IPS DF 6.9 (cell line): ENCODE data around the gene WDR54.
A peak's percentile ranks its signal among the peaks of the same experiment; 100 is the strongest.

Source experiments
- DNase-seq: peaks from one replicate; pipeline ENCODE4 v3.0.0-alpha.2; 2013; ENCODE audit warnings: low read depth, low spot score
- H3K27ac ChIP-seq: one replicate; pipeline ENCODE4 v1.5.1; 2013; ENCODE audit warnings: low read length, control low read depth
- H3K27me3 ChIP-seq: 2 replicates; pipeline ENCODE4 v1.6.1; 2013; ENCODE audit warnings: mild to moderate bottlenecking, low read length; ENCODE audit not compliant: control insufficient read depth, insufficient read depth
- H3K36me3 ChIP-seq: 2 replicates; pipeline ENCODE4 v1.6.1; 2013; ENCODE audit warnings: low read length; ENCODE audit not compliant: control insufficient read depth, insufficient read depth
- H3K4me1 ChIP-seq: 2 replicates; pipeline ENCODE4 v1.6.1; 2013; ENCODE audit warnings: low read length; ENCODE audit not compliant: control insufficient read depth, insufficient read depth
- H3K4me3 ChIP-seq: 2 replicates; pipeline ENCODE4 v1.5.1; 2013; ENCODE audit warnings: mild to moderate bottlenecking, low read length
- H3K9me3 ChIP-seq: 2 replicates; pipeline ENCODE4 v1.6.1; 2013; ENCODE audit warnings: low read length, inconsistent platforms; ENCODE audit not compliant: control insufficient read depth, insufficient read depth
- WGBS: extraction: QIAGEN DNeasy Blood & Tissue Kit; methylation state at CpG from one replicate; pipeline ENCODE4 v1.1.7; 2013; ENCODE audit warnings: mixed read lengths, missing lambda C conversion rate; ENCODE audit not compliant: insufficient read length, insufficient coverage; 5-methylcytosine and 5-hydroxymethylcytosine counted together

The WDR54 gene

DNA sequence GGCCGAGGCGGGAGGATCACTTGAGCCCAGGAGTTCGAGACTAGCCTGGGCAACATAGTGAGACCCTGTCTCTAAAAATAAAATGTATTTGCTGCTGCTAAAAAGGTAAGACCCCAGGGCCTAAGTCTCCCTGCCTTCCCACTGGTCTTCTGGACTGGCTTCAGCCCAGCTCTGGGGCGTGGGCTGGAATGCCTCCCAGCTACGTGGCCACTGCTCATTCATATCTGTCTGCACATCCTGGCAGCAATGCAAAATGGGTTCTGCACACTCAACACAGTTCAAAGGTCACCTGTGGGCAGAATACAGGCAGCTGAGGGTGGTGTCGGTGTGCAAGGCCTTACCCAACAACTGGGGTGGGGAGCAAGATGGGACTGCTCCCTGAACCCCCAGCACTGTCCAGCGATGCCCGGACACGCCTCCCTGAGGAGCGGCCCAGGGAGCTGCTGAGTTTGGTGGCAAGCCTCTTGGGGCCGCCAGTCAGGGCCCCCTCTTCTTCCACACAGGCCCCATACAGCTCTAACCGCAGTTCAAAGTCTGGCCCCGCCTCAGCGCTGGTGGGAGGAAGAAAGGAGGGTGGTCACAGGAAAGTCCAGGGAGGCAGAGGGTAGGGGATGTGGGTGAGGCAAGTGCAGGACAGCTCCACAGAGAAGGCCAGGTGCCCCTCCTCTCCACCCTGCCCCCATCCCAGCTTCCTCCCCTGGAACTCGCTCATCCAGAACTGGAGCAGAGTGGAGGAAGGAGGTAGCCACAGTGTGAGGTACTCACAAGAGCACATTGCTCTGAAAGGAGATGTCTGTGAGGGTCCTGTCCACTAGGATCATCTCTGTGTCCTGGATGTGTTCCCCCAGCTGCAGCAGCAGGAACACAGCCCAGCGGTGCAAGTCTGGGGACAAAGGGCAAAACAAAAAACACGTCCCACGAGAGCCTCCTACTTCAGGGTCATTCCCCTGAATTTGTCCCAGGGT is 8.2 kb downstream of the WDR54 start:
- Histone ChIP-seq H3K36me3 (peaks cover 36% of the 10 kb centered on the region), H3K9me3 (no peaks in the 10 kb centered on the region), H3K27me3 (no peaks in the 10 kb centered on the region), H3K4me1 (no peaks in the 10 kb centered on the region), H3K4me3 (no peak overlapping the region), H3K27ac (no peak overlapping the region)
- no CpG with 5 or more reads among the region's 18 CpGs for WGBS
- no peak for DNase-seq

DNA sequence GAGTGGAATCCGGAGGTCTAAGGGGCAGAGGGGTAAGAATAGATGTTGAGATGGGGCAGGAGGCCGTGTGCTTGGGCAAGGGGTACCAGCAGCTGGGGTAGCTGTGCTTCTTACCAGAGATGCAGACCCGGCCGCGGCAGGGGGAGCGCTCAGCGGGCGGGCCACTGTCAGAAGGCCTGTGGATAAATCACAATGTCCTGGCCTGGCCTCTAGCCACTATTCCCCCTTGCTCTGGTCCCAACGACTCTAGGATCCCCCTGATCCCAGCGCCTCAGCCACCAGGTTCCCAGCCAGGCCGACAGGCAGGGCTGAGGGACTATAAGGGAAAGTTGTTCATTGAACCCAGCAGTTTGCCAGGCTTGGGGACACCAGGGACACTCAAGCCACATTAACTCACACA is 9.0 kb downstream of the WDR54 start:
- no CpG with 5 or more reads among the region's 11 CpGs for WGBS
- peaks cover 36% of the 10 kb centered on the region for H3K36me3 ChIP-seq
- no peaks in the 10 kb centered on the region for H3K27me3 ChIP-seq
- H3K4me1 ChIP-seq, result no peaks in the 10 kb centered on the region
- no peak overlapping the region for H3K4me3 ChIP-seq
- no peaks in the 10 kb centered on the region for H3K9me3 ChIP-seq
- no peak overlapping the region for H3K27ac ChIP-seq
- no peak for DNase-seq

DNA sequence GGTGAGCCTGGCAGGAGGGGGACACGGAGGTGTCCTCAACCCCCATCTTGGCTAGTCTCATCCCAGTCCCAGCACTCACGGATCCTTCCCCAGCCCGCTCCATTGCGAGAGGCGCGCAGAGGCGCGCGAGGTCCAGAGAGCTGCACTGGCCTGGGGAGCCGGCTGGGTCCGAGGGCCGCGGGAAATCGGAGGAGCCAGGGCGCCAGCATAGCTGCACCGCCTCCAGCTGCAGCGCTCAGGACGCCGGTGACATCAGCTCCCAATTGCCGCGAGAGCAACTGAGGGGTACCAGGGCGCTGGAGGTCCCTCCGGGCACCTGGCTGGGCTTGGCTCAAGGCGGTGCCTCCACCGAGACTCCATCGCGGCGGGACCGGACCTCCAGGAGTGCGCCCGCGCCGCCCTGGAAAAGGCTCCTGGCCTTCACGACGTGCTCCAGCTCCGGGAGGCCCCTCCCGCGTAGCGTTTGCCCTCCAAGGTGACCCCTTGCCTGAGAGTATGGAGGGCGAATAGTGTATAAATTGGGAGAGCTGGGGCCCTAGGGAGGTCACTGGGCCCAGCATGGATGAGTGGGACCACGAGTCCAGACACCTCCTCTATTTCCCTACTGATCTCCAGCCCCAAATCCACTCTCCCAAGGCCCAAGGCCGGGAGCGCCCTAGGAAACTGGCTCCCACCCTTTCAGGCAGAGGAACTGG is 14.7 kb downstream of the WDR54 start:
- DNase-seq, result no peak
- H3K27ac ChIP-seq, result no peak overlapping the region
- no peaks in the 10 kb centered on the region for H3K9me3 ChIP-seq
- no CpG with 5 or more reads among the region's 43 CpGs for whole genome bisulfite sequencing
- H3K4me3 ChIP-seq, result no peak overlapping the region
- no peaks in the 10 kb centered on the region for H3K27me3 ChIP-seq
- 0 out of 2 replicates have a peak, but pooled peaks cover 4% of the 10 kb centered on the region for H3K4me1 ChIP-seq
- peaks cover 6% of the 10 kb centered on the region for H3K36me3 ChIP-seq

DNA sequence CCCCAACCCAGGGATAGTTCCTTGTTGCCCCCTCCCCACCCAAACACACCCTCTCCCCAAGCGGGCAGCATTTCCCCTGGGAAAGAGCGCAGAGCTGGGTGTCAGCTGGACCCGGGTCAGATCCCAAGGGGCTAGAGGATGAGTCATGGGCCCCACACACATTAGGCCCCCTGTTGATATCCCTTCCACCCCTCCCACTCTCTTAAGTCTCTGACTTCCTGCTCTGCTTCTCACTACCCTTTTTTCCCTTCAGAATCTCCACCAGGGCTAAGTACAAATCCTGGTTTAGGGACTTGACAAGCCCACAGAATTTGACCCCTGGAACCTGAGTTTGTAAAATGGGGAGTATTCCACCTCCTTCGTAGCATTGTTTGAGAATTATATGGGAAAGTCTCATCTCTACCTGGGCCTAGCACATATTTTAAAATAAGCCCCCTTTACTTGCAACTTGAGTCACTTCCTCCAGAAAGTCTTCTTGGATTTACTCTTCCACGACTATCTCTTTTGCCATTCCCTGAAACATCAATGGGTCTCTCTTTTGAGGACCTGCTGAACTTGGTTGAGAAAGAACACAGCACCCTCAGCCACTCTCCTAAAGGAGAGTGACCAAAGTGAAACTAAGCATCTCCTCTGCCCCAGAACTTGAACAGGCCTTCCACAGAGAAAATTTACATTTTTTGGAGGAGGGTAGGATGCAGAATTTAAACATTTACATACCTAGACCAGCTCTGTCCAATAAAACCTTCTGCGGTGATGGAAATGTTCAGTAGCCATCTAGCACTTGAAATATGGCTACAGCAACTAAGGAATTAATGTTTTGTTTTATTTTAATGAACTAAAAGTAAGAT is 15.5 kb downstream of the WDR54 start:
- no CpG with 5 or more reads among the region's 6 CpGs for WGBS
- DNase-seq, result no peak
- Histone ChIP-seq H3K4me3 (no peak overlapping the region), H3K4me1 (0 out of 2 replicates have a peak, but pooled peaks cover 4% of the 10 kb centered on the region), H3K27me3 (no peaks in the 10 kb centered on the region), H3K9me3 (no peaks in the 10 kb centered on the region), H3K36me3 (peaks cover 4% of the 10 kb centered on the region), H3K27ac (no peak overlapping the region)

DNA sequence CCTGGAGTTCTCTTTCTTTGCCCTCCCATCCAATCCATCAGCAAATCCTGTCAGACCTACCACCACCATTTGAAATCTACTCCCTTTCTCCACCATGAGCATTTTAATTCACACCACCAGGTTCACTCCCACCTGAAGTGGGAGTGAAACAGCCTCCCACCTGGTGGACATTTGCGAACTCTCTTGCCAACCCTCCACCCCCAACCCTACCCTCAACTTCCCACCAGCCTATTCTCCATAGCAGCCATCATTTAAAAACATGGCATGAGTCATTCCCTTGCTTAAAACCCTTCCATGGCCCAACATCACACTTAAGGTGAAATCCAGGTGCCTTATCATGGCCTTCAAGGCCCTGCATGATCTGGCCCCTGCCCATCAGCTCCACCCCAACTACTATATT is 16.7 kb downstream of the WDR54 start:
- H3K27ac ChIP-seq, result no peak overlapping the region
- no peaks in the 10 kb centered on the region for H3K27me3 ChIP-seq
- no peaks in the 10 kb centered on the region for H3K9me3 ChIP-seq
- WGBS, result no CpG with 5 or more reads among the region's 1 CpG
- H3K4me3 ChIP-seq, result no peak overlapping the region
- H3K4me1 ChIP-seq, result 0 out of 2 replicates have a peak, but pooled peaks cover 4% of the 10 kb centered on the region
- no peaks in the 10 kb centered on the region for H3K36me3 ChIP-seq
- no peak for DNase-seq

DNA sequence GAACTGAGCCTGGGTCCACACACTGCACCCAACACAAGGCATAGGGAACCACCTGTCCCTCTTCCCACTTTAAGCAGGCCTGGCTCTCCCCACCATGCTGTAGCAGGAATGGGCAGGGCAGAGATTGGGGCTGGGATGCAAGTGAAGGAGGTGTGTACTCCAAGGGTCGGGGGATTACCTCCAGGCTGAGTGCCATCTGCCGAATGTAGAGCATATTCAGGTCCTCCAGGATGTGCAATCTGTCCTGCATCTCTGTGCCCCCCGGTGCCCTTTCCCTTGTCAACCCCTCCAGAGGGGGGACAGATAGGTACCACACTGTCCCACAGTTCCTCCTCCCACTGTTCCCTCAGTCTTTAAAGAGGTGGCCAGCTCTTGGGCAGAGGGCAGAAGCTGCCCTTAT is 17.8 kb downstream of the WDR54 start:
- Histone ChIP-seq H3K27me3 (no peaks in the 10 kb centered on the region), H3K4me1 (0 out of 2 replicates have a peak, but pooled peaks cover 4% of the 10 kb centered on the region), H3K27ac (no peak overlapping the region), H3K4me3 (no peak overlapping the region), H3K9me3 (no peaks in the 10 kb centered on the region), H3K36me3 (no peaks in the 10 kb centered on the region)
- DNase-seq, result no peak
- no CpG with 5 or more reads among the region's 3 CpGs for WGBS

DNA sequence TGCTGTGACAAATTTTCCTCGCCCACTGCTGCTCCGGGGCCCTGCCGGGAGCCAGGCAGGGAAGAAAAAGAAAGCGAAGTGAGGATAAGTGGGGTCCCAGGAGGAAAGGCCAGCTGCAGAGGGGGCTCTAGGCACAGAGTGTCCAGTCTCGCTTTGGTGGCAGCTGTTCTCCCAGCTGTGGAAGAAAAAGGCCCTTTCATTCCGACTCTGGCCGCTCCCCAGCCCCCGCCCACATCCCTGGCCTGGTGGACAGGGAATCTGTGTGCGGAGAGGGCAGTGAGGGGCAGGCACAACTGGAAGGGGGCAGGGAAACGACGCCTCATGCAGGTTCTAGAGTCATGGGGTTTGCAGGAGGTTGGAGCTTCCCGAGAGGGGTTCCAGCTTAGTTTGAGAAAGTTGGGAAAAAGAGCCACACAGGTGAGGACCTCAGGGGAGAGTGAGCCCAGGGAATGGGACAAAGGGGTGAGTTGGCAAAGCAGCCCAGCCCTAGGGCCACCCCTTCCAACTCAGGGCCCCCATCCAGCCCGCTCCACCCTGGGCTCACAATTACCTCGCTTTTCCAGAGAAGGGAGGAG is 18.4 kb downstream of the WDR54 start:
- no peak for DNase-seq

DNA sequence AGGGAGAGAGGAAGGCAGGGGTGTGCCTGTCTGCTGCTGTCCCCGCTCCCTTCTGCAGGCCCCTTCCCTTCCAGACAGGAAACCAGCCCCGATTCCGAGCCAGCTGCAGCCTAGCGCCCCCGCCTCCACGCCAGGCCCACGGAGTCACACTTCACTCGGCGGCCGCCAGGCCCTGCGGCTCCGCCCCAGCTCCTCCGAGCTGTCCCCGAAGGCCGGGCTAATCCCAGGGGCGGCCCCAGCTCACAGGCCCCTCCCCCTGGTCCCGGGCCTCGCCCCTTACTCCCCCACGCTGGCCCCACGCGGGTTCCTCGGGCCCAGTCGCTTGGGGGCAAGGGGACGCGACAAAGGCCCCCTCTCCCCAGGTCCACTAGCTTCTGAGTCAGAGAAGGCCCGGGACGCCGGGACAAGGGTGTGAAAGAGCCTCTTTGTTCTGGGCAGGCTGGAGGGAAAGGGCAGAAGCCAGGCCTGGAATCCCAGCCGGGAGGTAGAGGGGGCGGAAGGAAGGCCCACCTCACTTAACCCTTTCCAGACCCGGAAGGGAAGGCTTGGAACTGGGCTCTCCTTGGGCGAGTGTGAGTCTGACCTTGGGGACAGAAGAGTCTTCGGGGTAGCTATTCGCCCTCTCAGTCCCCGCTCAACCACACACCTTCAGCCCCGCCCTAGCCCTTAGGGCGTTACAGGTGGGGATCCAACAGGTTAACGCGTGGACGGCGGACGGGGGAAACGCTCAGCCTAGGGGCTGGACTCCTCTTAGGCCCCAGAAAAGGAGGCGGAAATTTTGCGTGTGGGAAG is 19.0 kb downstream of the WDR54 start:
- no peaks in the 10 kb centered on the region for H3K36me3 ChIP-seq
- H3K9me3 ChIP-seq, result no peaks in the 10 kb centered on the region
- H3K4me3 ChIP-seq, result peak overlapping the region; percentile 93
- H3K4me1 ChIP-seq, result 0 out of 2 replicates have a peak, but pooled peaks cover 4% of the 10 kb centered on the region
- WGBS, result no CpG with 5 or more reads among the region's 45 CpGs
- no peaks in the 10 kb centered on the region for H3K27me3 ChIP-seq
- H3K27ac ChIP-seq, result no peak overlapping the region
- DNase-seq, result no peak

More for the DNA sequence above, 18.4 kb downstream of the WDR54 start:
- H3K27me3 ChIP-seq, result no peaks in the 10 kb centered on the region
- H3K4me3 ChIP-seq, result peak overlapping the region; percentile 93; the same call in 1 of the 2 replicates
- H3K4me1 ChIP-seq, result 0 out of 2 replicates have a peak, but pooled peaks cover 4% of the 10 kb centered on the region
- no peaks in the 10 kb centered on the region for H3K36me3 ChIP-seq
- WGBS, result no CpG with 5 or more reads among the region's 14 CpGs
- H3K9me3 ChIP-seq, result no peaks in the 10 kb centered on the region
- H3K27ac ChIP-seq, result no peak overlapping the region

DNA sequence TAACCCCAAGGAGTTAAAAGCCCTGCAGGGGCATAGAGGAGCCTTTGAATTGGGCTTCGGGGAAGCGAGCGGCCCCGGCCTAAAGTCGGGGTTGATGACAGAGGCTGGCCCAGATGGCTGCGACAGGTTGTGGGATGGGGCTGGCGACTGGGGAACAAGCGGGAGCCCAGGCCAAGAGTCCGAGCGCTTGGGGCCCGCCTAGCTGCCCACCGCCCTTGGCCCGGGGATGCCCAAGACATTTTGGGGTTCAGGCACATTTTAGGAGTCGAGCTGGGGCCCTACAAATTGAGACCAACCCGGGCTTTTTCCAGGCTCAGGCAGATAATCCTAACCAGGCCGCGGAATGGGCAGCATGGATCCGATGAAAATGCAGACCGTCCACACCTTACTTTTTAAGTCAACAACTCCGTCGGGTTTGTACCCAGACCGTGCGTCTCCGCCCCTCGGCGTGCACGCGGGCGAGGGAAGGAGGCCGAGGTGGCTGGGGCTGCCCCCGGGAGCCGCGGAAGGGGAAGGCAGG is 19.7 kb downstream of the WDR54 start:
- Histone ChIP-seq H3K27ac (no peak overlapping the region), H3K9me3 (no peaks in the 10 kb centered on the region), H3K4me1 (0 out of 2 replicates have a peak, but pooled peaks cover 4% of the 10 kb centered on the region), H3K4me3 (peak overlapping the region; percentile 93), H3K36me3 (no peaks in the 10 kb centered on the region), H3K27me3 (no peaks in the 10 kb centered on the region)
- no CpG with 5 or more reads among the region's 33 CpGs for WGBS
- DNase-seq, result no peak
